ENCODE measurements around the gene FUCA1.
"Not testable (repeated sequence)": the region's sequence is repeated elsewhere in the genome, so short reads cannot be mapped to it uniquely, and the experiment has no call there.

The FUCA1 gene

GRCh38 chr1:23834156-23834555, 33.9 kb downstream of the FUCA1 start:
- DNase-seq: not testable (repeated sequence)

- DNase-seq: no peak
Observed at GRCh38 chr1:23827717-23828116, 40.4 kb downstream of the FUCA1 start.

- DNase-seq: not testable (repeated sequence)
Observed at GRCh38 chr1:23826590-23826989, 41.5 kb downstream of the FUCA1 start.

GRCh38 chr1:23825762-23826522, 42.1 kb downstream of the FUCA1 start:
- no peak for DNase-seq

GRCh38 chr1:23825076-23825761, 42.9 kb downstream of the FUCA1 start, which contains the start of gene HMGCL:
HMGCL (minus strand) TSS chr1:23825429; CDS start chr1:23825415, 14 bp downstream.
- peak; percentile 80 for DNase-seq

- no peak for DNase-seq
Observed at GRCh38 chr1:23824711-23825075, 43.4 kb downstream of the FUCA1 start.

- no peak for DNase-seq
Observed at GRCh38 chr1:23823767-23824166, 44.3 kb downstream of the FUCA1 start.

GRCh38 chr1:23817633-23818032, 50.5 kb downstream of the FUCA1 start:
- no peak for DNase-seq

GRCh38 chr1:23816906-23817305, 51.2 kb downstream of the FUCA1 start:
- DNase-seq: no peak

- DNase-seq: no peak
Observed at GRCh38 chr1:23816361-23816760, 51.7 kb downstream of the FUCA1 start.

- DNase-seq: no peak
Observed at GRCh38 chr1:23814016-23814415, 54.1 kb downstream of the FUCA1 start.

GRCh38 chr1:23810818-23811540, 57.1 kb downstream of the FUCA1 start:
- peak; percentile 50 for DNase-seq

- peak; percentile 73 for DNase-seq
Observed at GRCh38 chr1:23809751-23810171, 58.3 kb downstream of the FUCA1 start.

GRCh38 chr1:23807453-23807852, 60.6 kb downstream of the FUCA1 start:
- no peak for DNase-seq

GRCh38 chr1:23806280-23806679, 61.8 kb downstream of the FUCA1 start:
- DNase-seq: no peak

- no peak for DNase-seq
Observed at GRCh38 chr1:23805025-23805424, 63.1 kb downstream of the FUCA1 start.

GRCh38 chr1:23804183-23804835, 63.8 kb downstream of the FUCA1 start:
- no peak for DNase-seq

- no peak for DNase-seq
Observed at GRCh38 chr1:23803674-23804073, 64.4 kb downstream of the FUCA1 start.

GRCh38 chr1:23802809-23803342, 65.2 kb downstream of the FUCA1 start:
- not testable (repeated sequence) for DNase-seq

GRCh38 chr1:23801876-23802275, 66.2 kb downstream of the FUCA1 start:
- no peak for DNase-seq

- DNase-seq: no peak
Observed at GRCh38 chr1:23801338-23801748, 66.7 kb downstream of the FUCA1 start.

- DNase-seq: peak; percentile 94
Observed at GRCh38 chr1:23800400-23801337, 67.4 kb downstream of the FUCA1 start, which contains the start of gene GALE. GALE (minus strand) TSS chr1:23800754; CDS start chr1:23799007, 1,747 bp downstream.
